LNCaP clone FGC (cell line): ENCODE measurements around the gene MARS1.

Source experiments
- DNase-seq: peaks from one replicate; pipeline ENCODE4 v3.0.0-alpha.2; 2011; ENCODE audit warnings: low read depth
- H3K4me3 ChIP-seq: 2 replicates; pipeline ENCODE4 v1.5.1; 2011; ENCODE audit warnings: mild to moderate bottlenecking, low read depth, low read length, control low read depth
- CTCF ChIP-seq: IDR thresholded peaks from 2 replicates; pipeline ENCODE4 v1.5.1; 2012; ENCODE audit warnings: mild to moderate bottlenecking; ENCODE audit not compliant: control insufficient read depth, insufficient read depth; ENCODE audit errors: extremely low read depth

MARS1 gene

GRCh38 chr12:57483466-57483865 lies 4.4 kb upstream of the MARS1 start:
- TF ChIP-seq CTCF, result no peak
- no peak for DNase-seq

GRCh38 chr12:57485695-57486094 lies 2.2 kb upstream of the MARS1 start:
- H3K4me3 ChIP-seq, result no peak overlapping the region
- no peak for DNase-seq
- no peak for TF ChIP-seq CTCF

More at GRCh38 chr12:57483466-57483865, 4.4 kb upstream of the MARS1 start:
- H3K4me3 ChIP-seq, result no peak overlapping the region

GRCh38 chr12:57487055-57487596 lies 742 bp upstream of the MARS1 start:
- TF ChIP-seq CTCF, result no peak
- peak overlapping the region; percentile 98; the same call in 1 of the 2 replicates for H3K4me3 ChIP-seq
- DNase-seq, result no peak

GRCh38 chr12:57488402-57489156 lies 711 bp downstream of the MARS1 start:
- TF ChIP-seq CTCF, result no peak
- DNase-seq, result no peak
- H3K4me3 ChIP-seq, result peak overlapping the region; percentile 98

GRCh38 chr12:57489157-57489641 lies 1.3 kb downstream of the MARS1 start:
- DNase-seq, result no peak
- TF ChIP-seq CTCF, result no peak
- H3K4me3 ChIP-seq, result peak overlapping the region; percentile 98

- TF ChIP-seq CTCF, result no peak
- H3K4me3 ChIP-seq, result no peak overlapping the region
Measured at GRCh38 chr12:57490126-57490525, 2.3 kb downstream of the MARS1 start.

More at GRCh38 chr12:57490126-57490525, 2.3 kb downstream of the MARS1 start:
- no peak for DNase-seq
